Astrocyte (in vitro differentiated cells and primary cell): ENCODE results near the gene NOP56.

ENCODE experiments used
- CTCF ChIP-seq: IDR thresholded peaks from 2 replicates; pipeline ENCODE4 v1.5.1; 2011; ENCODE audit warnings: low read depth, mild to moderate bottlenecking, inconsistent platforms, low read length, moderate library complexity; ENCODE audit not compliant: insufficient read depth
- EZH2 ChIP-seq: IDR thresholded peaks from 2 replicates; pipeline ENCODE4 v1.6.1; 2012; ENCODE audit warnings: mild to moderate bottlenecking, low read length, inconsistent platforms; ENCODE audit not compliant: insufficient read depth

GRCh38 chr20:2692036-2692885 is 39.8 kb downstream of the NOP56 start, which contains the start of gene EBF4:
- TF ChIP-seq CTCF (no peak), EZH2 (peak; percentile 96)
